NCI-H1105 (cell line): Measurements from ENCODE around the gene EXO5.
"Not testable (repeated sequence)": the region's sequence is repeated elsewhere in the genome, so short reads cannot be mapped to it uniquely, and the experiment has no call there.

Experiments used
- DNase-seq: peaks from one replicate; lab custom pipeline; 2025; lab: John Stamatoyannopoulos, UW

The EXO5 gene

GRCh38 chr1:40508375-40509341 lies at the start of gene EXO5:
TSS of gene EXO5 (plus strand) at chr1:40508767. CDS start at chr1:40514545, 5,778 bp downstream.
- DNase-seq, result peak; percentile 79

GRCh38 chr1:40462956-40463590 lies 45.5 kb upstream of the EXO5 start:
- no peak for DNase-seq

GRCh38 chr1:40469327-40469726 lies 39.2 kb upstream of the EXO5 start:
- no peak for DNase-seq

- no peak for DNase-seq
Measured at GRCh38 chr1:40475268-40475667, 33.3 kb upstream of the EXO5 start.

GRCh38 chr1:40476924-40477677 lies 31.5 kb upstream of the EXO5 start, which contains the start of gene ZFP69:
TSS of gene ZFP69 (plus strand) at chr1:40477290. CDS start at chr1:40479362, 2,072 bp downstream.
- peak; percentile 82 for DNase-seq

- DNase-seq, result peak; percentile 16
Measured at GRCh38 chr1:40477678-40478053, 30.9 kb upstream of the EXO5 start.

- no peak for DNase-seq
Measured at GRCh38 chr1:40478276-40478675, 30.3 kb upstream of the EXO5 start.

GRCh38 chr1:40479156-40479555 lies 29.4 kb upstream of the EXO5 start:
- DNase-seq, result no peak

- DNase-seq, result no peak
Measured at GRCh38 chr1:40495315-40495903, 13.2 kb upstream of the EXO5 start.

GRCh38 chr1:40502651-40503050 lies 5.9 kb upstream of the EXO5 start:
- DNase-seq, result not testable (repeated sequence)

GRCh38 chr1:40507973-40508372 lies 594 bp upstream of the EXO5 start:
- no peak for DNase-seq

GRCh38 chr1:40519517-40519916 lies 10.9 kb downstream of the EXO5 start:
- no peak for DNase-seq

- DNase-seq, result no peak
Measured at GRCh38 chr1:40530735-40531380, 22.3 kb downstream of the EXO5 start.

GRCh38 chr1:40531381-40532061 lies 23.0 kb downstream of the EXO5 start, which contains the start of gene ZNF684:
TSS of gene ZNF684 (plus strand) at chr1:40531637. CDS start at chr1:40533167, 1,530 bp downstream.
- peak; percentile 87 for DNase-seq

GRCh38 chr1:40532062-40532389 lies 23.5 kb downstream of the EXO5 start:
- no peak for DNase-seq

GRCh38 chr1:40532844-40533424 lies 24.4 kb downstream of the EXO5 start:
- peak; percentile 26 for DNase-seq

GRCh38 chr1:40534589-40534988 lies 26.0 kb downstream of the EXO5 start:
- no peak for DNase-seq

GRCh38 chr1:40535732-40536131 lies 27.2 kb downstream of the EXO5 start:
- no peak for DNase-seq

GRCh38 chr1:40539338-40539737 lies 30.8 kb downstream of the EXO5 start:
- DNase-seq, result no peak

GRCh38 chr1:40546957-40547356 lies 38.4 kb downstream of the EXO5 start:
- no peak for DNase-seq
